H1 (cell line): ENCODE results near the gene KRT10. TPM values are rescaled to one million over a fixed set of nuclear protein-coding genes. Genes with fewer than 3 reads are reported as not detected.
"Not testable (repeated sequence)": the region's sequence is repeated elsewhere in the genome, so short reads cannot be mapped to it uniquely, and the experiment has no call there.

Experiments used
- CTCF ChIA-PET: fragments of 300-600 bp; sonication (Branson Sonifier 250); formaldehyde crosslinking; loops from one replicate; lab custom pipeline; 2021; ENCODE audit not compliant: partially characterized antibody; lab: Charles Lee
- POLR2A ChIA-PET: fragments of 300-600 bp; sonication (Branson Sonifier 250); formaldehyde crosslinking; loops from one replicate; lab custom pipeline; 2021; ENCODE audit warnings: inconsistent platforms; ENCODE audit not compliant: partially characterized antibody; lab: Charles Lee
- DNase-seq, 2 experiments: peaks; one replicate each; pipeline versions ENCODE4 v3.0.0 to v3.0.0-alpha.2; 2010 to 2022; ENCODE audit warnings: low spot score in 2 of 2, low read depth in 1 of 2, mixed read lengths in 1 of 2
- FAIRE-seq: peaks from 2 replicates; lab custom pipeline; 2011; peaks lifted over from hg19 to GRCh38; lab: Jason Lieb, UNC
- H2AFZ ChIP-seq: 2 replicates; pipeline ENCODE4 v1.8.1; 2012; ENCODE audit warnings: low read length, inconsistent platforms
- H2AK5ac ChIP-seq: 2 replicates; pipeline ENCODE4 v1.6.1; 2013; ENCODE audit warnings: low read depth, low read length
- H2BK120ac ChIP-seq: replicated peaks from 2 replicates; pipeline ENCODE3; 2013; ENCODE audit warnings: low read depth, low read length, inconsistent platforms
- H2BK12ac ChIP-seq: 2 replicates; pipeline ENCODE4 v1.6.1; 2013; ENCODE audit warnings: low read depth, low read length
- H2BK15ac ChIP-seq: 2 replicates; pipeline ENCODE4 v1.6.1; 2013; ENCODE audit warnings: low read length
- H2BK20ac ChIP-seq: 2 replicates; pipeline ENCODE4 v1.6.1; 2013; ENCODE audit warnings: low read length
- H2BK5ac ChIP-seq: 2 replicates; pipeline ENCODE4 v1.6.1; 2013; ENCODE audit warnings: low read depth, low read length
- H3K14ac ChIP-seq: 2 replicates; pipeline ENCODE4 v1.6.1; 2013; ENCODE audit warnings: inconsistent platforms; ENCODE audit not compliant: insufficient read length
- H3K18ac ChIP-seq: 2 replicates; pipeline ENCODE4 v1.6.1; 2013; ENCODE audit warnings: low read length; ENCODE audit errors: extremely low read depth
- H3K23ac ChIP-seq: 2 replicates; pipeline ENCODE4 v1.6.1; 2013; ENCODE audit warnings: inconsistent platforms; ENCODE audit not compliant: insufficient read length
- H3K23me2 ChIP-seq: 2 replicates; pipeline ENCODE4 v1.6.1; 2013; ENCODE audit warnings: low read depth, low read length
- H3K27ac ChIP-seq: 2 replicates; pipeline ENCODE4 v1.6.1; 2011; ENCODE audit warnings: low read depth, low read length, inconsistent platforms
- H3K27me3 ChIP-seq, 4 experiments: replicated peaks in 1 of 4; 1 replicate in 1 of 4; 2 replicates in 3 of 4; pipeline versions ENCODE4 v1.6.1 to v1.8.1; 2011 to 2013; ENCODE audit warnings: low read length in 3 of 4, mild to moderate bottlenecking in 3 of 4, inconsistent platforms in 2 of 4, mixed read lengths in 2 of 4, moderate library complexity in 1 of 4; ENCODE audit not compliant: control insufficient read depth in 3 of 4, insufficient read depth in 3 of 4; ENCODE audit errors: extremely low read depth in 1 of 4
- H3K36me3 ChIP-seq, 4 experiments: 2 replicates each; pipeline versions ENCODE4 v1.6.1 to v1.8.1; 2011 to 2013; ENCODE audit warnings: mild to moderate bottlenecking in 4 of 4, low read length in 3 of 4, moderate library complexity in 2 of 4, control low read depth in 1 of 4, inconsistent platforms in 1 of 4; ENCODE audit not compliant: insufficient read depth in 4 of 4, control insufficient read depth in 2 of 4
- H3K4ac ChIP-seq: replicated peaks from 2 replicates; pipeline ENCODE3; 2013; ENCODE audit warnings: low read length, low read depth, mixed read lengths, inconsistent platforms; ENCODE audit not compliant: insufficient read length
- H3K4me1 ChIP-seq, 4 experiments: replicated peaks in 1 of 4; 1 replicate in 1 of 4; 2 replicates in 3 of 4; pipeline versions ENCODE4 v1.6.1 to v1.8.1; 2011 to 2013; ENCODE audit warnings: low read length in 3 of 4, inconsistent platforms in 2 of 4, mixed read lengths in 1 of 4; ENCODE audit not compliant: insufficient read depth in 4 of 4, control insufficient read depth in 3 of 4
- H3K4me2 ChIP-seq, 2 experiments: 2 replicates each; pipeline versions ENCODE4 v1.6.1 to v1.8.1; 2011 to 2013; ENCODE audit warnings: low read depth in 2 of 2, low read length in 2 of 2, control low read depth in 1 of 2, inconsistent platforms in 1 of 2, mild to moderate bottlenecking in 1 of 2; ENCODE audit not compliant: insufficient read depth in 1 of 2
- H3K4me3 ChIP-seq, 4 experiments: fragments of 200-600, 300-600 bp in 1 of 4; sonication (generic), shearing (Covaris generic), sonication (Bioruptor Twin) in 1 of 4; 2 replicates each; pipeline versions ENCODE4 v1.5.1 to v1.8.1; 2011 to 2016; ENCODE audit warnings: low read length in 4 of 4, low read depth in 3 of 4, control low read depth in 2 of 4, inconsistent platforms in 2 of 4, mild to moderate bottlenecking in 2 of 4, mixed read lengths in 1 of 4, moderate library complexity in 1 of 4; ENCODE audit not compliant: insufficient read depth in 2 of 4; ENCODE audit errors: extremely low read depth in 1 of 4
- H3K56ac ChIP-seq: replicated peaks from 2 replicates; pipeline ENCODE3; 2013; ENCODE audit warnings: low read depth, mild to moderate bottlenecking, mixed read lengths, low read length, inconsistent platforms; ENCODE audit not compliant: insufficient read length
- H3K79me1 ChIP-seq: 2 replicates; pipeline ENCODE4 v1.6.1; 2013; ENCODE audit warnings: low read depth, low read length, control low read depth
- H3K79me2 ChIP-seq, 2 experiments: 2 replicates each; pipeline versions ENCODE4 v1.6.1 to v1.8.1; 2012 to 2013; ENCODE audit warnings: low read length in 2 of 2, mild to moderate bottlenecking in 2 of 2, inconsistent platforms in 1 of 2; ENCODE audit not compliant: insufficient read depth in 2 of 2, control insufficient read depth in 1 of 2
- H3K9ac ChIP-seq, 4 experiments: replicated peaks in 1 of 4; 1 replicate in 1 of 4; 2 replicates in 3 of 4; pipeline versions ENCODE4 v1.6.1 to v1.8.1; 2011 to 2013; ENCODE audit warnings: low read depth in 3 of 4, low read length in 3 of 4, control low read depth in 2 of 4, mild to moderate bottlenecking in 2 of 4, moderate library complexity in 2 of 4, inconsistent platforms in 1 of 4; ENCODE audit errors: extremely low read depth in 1 of 4
- H3K9me3 ChIP-seq, 2 experiments: 2 replicates each; pipeline versions ENCODE4 v1.6.1 to v1.8.1; 2012 to 2013; ENCODE audit warnings: mild to moderate bottlenecking in 2 of 2, moderate library complexity in 2 of 2, control low read depth in 1 of 2, inconsistent platforms in 1 of 2, low read depth in 1 of 2, low read length in 1 of 2, mixed read lengths in 1 of 2; ENCODE audit not compliant: insufficient read depth in 2 of 2
- H4K20me1 ChIP-seq, 2 experiments: replicated peaks in 1 of 2; 2 replicates each; pipeline versions ENCODE3 to v1.8.1; 2011 to 2013; ENCODE audit warnings: inconsistent platforms in 2 of 2, low read length in 2 of 2, mild to moderate bottlenecking in 1 of 2; ENCODE audit not compliant: insufficient read depth in 2 of 2, control insufficient read depth in 1 of 2
- H4K5ac ChIP-seq: 2 replicates; pipeline ENCODE4 v1.6.1; 2013; ENCODE audit warnings: low read length, low read depth, mixed read lengths, inconsistent platforms; ENCODE audit not compliant: insufficient read length
- H4K8ac ChIP-seq: 2 replicates; pipeline ENCODE4 v1.8.0; 2013; ENCODE audit warnings: mild to moderate bottlenecking, moderate library complexity, low read length, inconsistent platforms; ENCODE audit not compliant: insufficient read depth; ENCODE audit errors: extremely low read depth
- H4K91ac ChIP-seq: replicated peaks from 2 replicates; pipeline ENCODE3; 2013; ENCODE audit warnings: low read length, mixed read lengths, inconsistent platforms; ENCODE audit not compliant: insufficient read length
- WGBS, 2 experiments: shearing (Covaris generic) in 1 of 2; methylation state at CpG; one replicate each; pipeline versions ENCODE4 v1.1.6 to v1.1.7; 2013 to 2015; ENCODE audit warnings: low lambda C conversion rate in 2 of 2, mixed read lengths in 2 of 2, inconsistent platforms in 1 of 2, low coverage in 1 of 2, missing lambda C conversion rate in 1 of 2; ENCODE audit not compliant: insufficient replicate concordance in 2 of 2, insufficient coverage in 1 of 2, insufficient read length in 1 of 2; ENCODE audit errors: extremely low coverage in 1 of 2, missing lambda C conversion rate in 1 of 2; 5-methylcytosine and 5-hydroxymethylcytosine counted together
- polyA plus RNA-seq, 7 experiments: library from polyadenylated mRNA; depleted of rRNA in 3 of 7; stranded (reverse) in 5 of 7; unstranded in 2 of 7; fragments of >200 nt in 5 of 7; fragments of 200-250 nt in 2 of 7; gene quantifications; 1 replicate in 5 of 7; 2 replicates in 1 of 7; 4 replicates in 1 of 7; pipeline versions ENCODE4 v1.2.1 to v1.2.3, GENCODE V29; 2011 to 2013; ENCODE audit warnings: missing spikeins in 2 of 7, mixed read lengths in 2 of 7
- total RNA-seq: library from RNA; stranded (reverse); fragmentation: NEBNext Ultra II Directional; extraction: Animal tissue kit (Norgen Biotek cat#: 25700); gene quantifications from 2 replicates; pipeline ENCODE4 v1.2.1, GENCODE V29; 2021

KRT10 gene
- total and polyA plus RNA-seq, 2 of the 8 experiments (the other 6 are each of a cell fraction or from before 2014, with no cell fraction given), result 3.5 to 39.4 TPM

GRCh38 chr17:40858667-40859066, 36.3 kb upstream of the KRT10 start:
- FAIRE-seq, H2BK15ac ChIP-seq, H4K8ac ChIP-seq, H3K79me2 ChIP-seq, H3K56ac ChIP-seq, H2AFZ ChIP-seq, H3K79me1 ChIP-seq, H3K14ac ChIP-seq, H3K18ac ChIP-seq, H2BK12ac ChIP-seq, H2AK5ac ChIP-seq, H3K36me3 ChIP-seq, POLR2A ChIA-PET, H3K9me3 ChIP-seq, H3K4me3 ChIP-seq, H4K20me1 ChIP-seq, DNase-seq, H3K27ac ChIP-seq, H2BK5ac ChIP-seq, H3K4ac ChIP-seq, H3K4me1 ChIP-seq, H3K27me3 ChIP-seq, H3K4me2 ChIP-seq, H3K23ac ChIP-seq, H3K23me2 ChIP-seq, H2BK20ac ChIP-seq, H2BK120ac ChIP-seq, H4K5ac ChIP-seq, H3K9ac ChIP-seq, H4K91ac ChIP-seq: not testable (repeated sequence)
- CTCF ChIA-PET, result interaction anchor here (0.6 to 6.6 kb wide), 12 partner anchors 8 to 1621 kb away, joined by 3 to 42 read pairs (median 3); partner anchors contain the start of gene KRT12
- WGBS, 2 experiments, result 86% methylated on average over 2 of the region's 2 CpGs; no CpG with 5 or more reads in 1 of the 2 experiments
